Measurements from ENCODE around the gene MYL12A.

DNA sequence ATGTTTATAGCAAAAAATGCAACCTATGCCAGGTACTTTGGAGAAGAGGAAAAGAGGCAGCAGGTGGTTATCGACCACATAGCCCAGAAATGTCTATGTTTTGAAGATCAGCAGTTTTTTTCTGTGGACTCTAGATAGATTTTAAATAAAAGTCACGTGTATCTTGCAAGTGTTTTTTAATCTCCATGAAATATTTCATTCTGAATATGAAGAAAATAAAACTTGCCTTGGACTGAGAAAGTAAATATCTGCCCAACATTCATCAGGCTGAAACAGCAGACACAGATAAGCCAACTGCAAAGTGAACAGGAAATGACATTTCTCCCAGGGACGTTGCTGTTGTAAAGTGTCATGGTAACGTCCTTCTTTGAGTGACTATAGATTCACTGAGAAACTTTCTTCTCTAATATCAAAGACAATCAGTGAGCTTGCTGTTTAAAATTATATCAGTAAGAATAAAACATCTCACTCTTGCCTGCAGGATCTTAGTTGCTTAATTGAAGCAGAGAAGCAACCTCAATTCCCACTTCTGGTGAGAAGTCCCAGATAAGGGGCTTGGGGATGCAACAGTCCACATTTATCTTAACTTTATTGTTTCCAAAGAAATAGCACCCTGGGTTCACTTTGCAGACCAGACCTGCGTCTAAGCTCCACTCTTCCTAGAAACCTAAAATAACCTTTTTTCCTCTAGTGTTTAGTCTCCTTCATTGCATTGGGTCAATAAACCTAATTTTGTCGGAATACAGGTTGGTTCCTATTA, 34.1 kb upstream of the MYL12A start:
- no peak for TF ChIP-seq EZH2phosphoT487 (IDR thresholded peaks at IDR 0.05; ENCODE audit: low read depth, severe bottlenecking, unreplicated experiment)
- TF ChIP-seq, protein P1, sequence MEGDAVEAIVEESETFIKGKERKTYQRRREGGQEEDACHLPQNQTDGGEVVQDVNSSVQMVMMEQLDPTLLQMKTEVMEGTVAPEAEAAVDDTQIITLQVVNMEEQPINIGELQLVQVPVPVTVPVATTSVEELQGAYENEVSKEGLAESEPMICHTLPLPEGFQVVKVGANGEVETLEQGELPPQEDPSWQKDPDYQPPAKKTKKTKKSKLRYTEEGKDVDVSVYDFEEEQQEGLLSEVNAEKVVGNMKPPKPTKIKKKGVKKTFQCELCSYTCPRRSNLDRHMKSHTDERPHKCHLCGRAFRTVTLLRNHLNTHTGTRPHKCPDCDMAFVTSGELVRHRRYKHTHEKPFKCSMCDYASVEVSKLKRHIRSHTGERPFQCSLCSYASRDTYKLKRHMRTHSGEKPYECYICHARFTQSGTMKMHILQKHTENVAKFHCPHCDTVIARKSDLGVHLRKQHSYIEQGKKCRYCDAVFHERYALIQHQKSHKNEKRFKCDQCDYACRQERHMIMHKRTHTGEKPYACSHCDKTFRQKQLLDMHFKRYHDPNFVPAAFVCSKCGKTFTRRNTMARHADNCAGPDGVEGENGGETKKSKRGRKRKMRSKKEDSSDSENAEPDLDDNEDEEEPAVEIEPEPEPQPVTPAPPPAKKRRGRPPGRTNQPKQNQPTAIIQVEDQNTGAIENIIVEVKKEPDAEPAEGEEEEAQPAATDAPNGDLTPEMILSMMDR (IDR thresholded peaks at IDR 0.05; ENCODE audit: poor library complexity): no peak
- TF ChIP-seq EZH2 (IDR thresholded peaks at IDR 0.05; ENCODE audit: borderline replicate concordance): no peak
